Measurements from ENCODE around the gene DAP. TPM values are rescaled to one million over a fixed set of nuclear protein-coding genes. Genes with fewer than 3 reads are reported as not detected.

The DAP gene
- total and polyA plus RNA-seq, 2 of the 4 experiments (the other 2 are of a cell fraction) = 49.6 to 189 TPM

GRCh38 chr5:10786835-10787234 lies 25.8 kb upstream of the DAP start:
- ChIA-PET CTCF (no interaction called here), POLR2A (ENCODE audit: unreplicated experiment) (no interaction called here)
- Histone ChIP-seq H3K23ac (ENCODE audit: low read depth, low read length) (no peak overlapping the region), H2BK20ac (ENCODE audit: low read depth, low read length) (no peak overlapping the region; the same call in 1 of the 2 replicates), H2BK5ac (ENCODE audit: low read depth, low read length, poor library complexity, severe bottlenecking) (no peak overlapping the region), H3K9me1 (ENCODE audit: insufficient read depth, low read length) (peaks cover 11% of the 10 kb centered on the region), H4K20me1 (ENCODE audit: insufficient read depth, low read length) (no peaks in the 10 kb centered on the region), H4K5ac (ENCODE audit: low read depth, low read length) (no peak overlapping the region), H2BK120ac (ENCODE audit: low read depth, low read length) (no peak overlapping the region), H2AFZ (replicated peaks; ENCODE audit: low read length, poor library complexity) (no peak overlapping the region), H3K4me1 (ENCODE audit: control insufficient read depth, insufficient read depth, low read length) (peaks cover 11% of the 10 kb centered on the region), H3K9ac (ENCODE audit: low read depth, low read length) (no peak overlapping the region), H2BK15ac (ENCODE audit: low read depth, low read length) (no peak overlapping the region), H3K18ac (ENCODE audit: low read depth, low read length) (no peak overlapping the region), H3K56ac (ENCODE audit: extremely low read depth, insufficient read depth, low read length) (no peak overlapping the region), H3K27ac (ENCODE audit: insufficient read depth, low read length) (no peak overlapping the region), H3K4me3 (ENCODE audit: insufficient read depth, low read depth, low read length) (no peak overlapping the region), H4K8ac (ENCODE audit: low read depth in 2 of 2, low read length in 2 of 2) (no peak overlapping the region), H3K27me3 (ENCODE audit: control insufficient read depth, insufficient read depth, low read length) (no peaks in the 10 kb centered on the region), H3K4me2 (ENCODE audit: low read depth, low read length) (no peak overlapping the region), H3K9me3 (ENCODE audit: control insufficient read depth, insufficient read depth, low read length) (no peaks in the 10 kb centered on the region), H3K36me3 (ENCODE audit: control insufficient read depth, insufficient read depth, low read length) (no peaks in the 10 kb centered on the region), H3K14ac (replicated peaks; ENCODE audit: low read depth, low read length) (no peak overlapping the region), H2AK5ac (ENCODE audit: low read depth, low read length) (no peak overlapping the region), H3K4ac (ENCODE audit: low read depth, low read length) (peak overlapping the region; percentile 7; the same call in 1 of the 2 replicates), H4K91ac (ENCODE audit: insufficient read depth, low read depth, low read length) (no peak overlapping the region), H3K79me1 (ENCODE audit: low read depth in 1 of 2, low read length in 2 of 2) (no peaks in the 10 kb centered on the region; a peak in 1 of 4 replicates), H2AK9ac (replicated peaks; ENCODE audit: low read depth, low read length, poor library complexity) (no peak overlapping the region)
- dilution Hi-C loops (cut with HindIII; ENCODE audit: low sequenced_read_pairs, unreplicated experiment) = no loop called here
- no TSS peak for BruUV-seq (replicated peaks)
- DNase-seq (no peak), ATAC-seq (ENCODE audit: low read depth) (no peak)
- in situ Hi-C loops (cut with MboI; ENCODE audit: low sequenced_read_pairs) = no loop called here
- TF ChIP-seq MAFK (IDR thresholded peaks at IDR 0.05; ENCODE audit: low read depth, low read length) (no peak), ELK1 (IDR thresholded peaks at IDR 0.05; ENCODE audit: borderline replicate concordance, low read depth, low read length) (no peak), RFX5 (IDR thresholded peaks at IDR 0.05; ENCODE audit: low read depth, low read length) (no peak), BHLHE40 (IDR thresholded peaks at IDR 0.05; ENCODE audit: low read depth, low read length) (no peak), SMC3 (IDR thresholded peaks at IDR 0.05; ENCODE audit: low read depth, low read length) (no peak), USF2 (IDR thresholded peaks at IDR 0.05; ENCODE audit: low read depth, low read length) (no peak), MAZ (IDR thresholded peaks at IDR 0.05; ENCODE audit: borderline replicate concordance, low read depth, low read length) (no peak), MXI1 (IDR thresholded peaks at IDR 0.05; ENCODE audit: borderline replicate concordance, low read depth, low read length) (no peak), CTCF (conservative IDR thresholded peaks at IDR 0.05; ENCODE audit: low read depth, low read length) (no peak), POLR2A (IDR thresholded peaks at IDR 0.05; ENCODE audit: low read depth, low read length) (no peak), RCOR1 (IDR thresholded peaks at IDR 0.05; ENCODE audit: insufficient replicate concordance, low read length) (no peak), CEBPB (IDR thresholded peaks at IDR 0.05; ENCODE audit: low read depth, low read length) (no peak)
- intact Hi-C loops (cut with micrococcal nuclease) = no loop called here
- WGBS, 2 experiments (ENCODE audit: extremely low coverage in 2 of 2, insufficient read length in 1 of 2) = no CpG with 5 or more reads among the region's 4 CpGs
